ENCODE measurements around the gene RERE. TPM values are rescaled to one million over a fixed set of nuclear protein-coding genes. Genes with fewer than 3 reads are reported as not detected.

RERE gene
- polyA plus RNA-seq, 1 experiment = 14.3 TPM

DNA sequence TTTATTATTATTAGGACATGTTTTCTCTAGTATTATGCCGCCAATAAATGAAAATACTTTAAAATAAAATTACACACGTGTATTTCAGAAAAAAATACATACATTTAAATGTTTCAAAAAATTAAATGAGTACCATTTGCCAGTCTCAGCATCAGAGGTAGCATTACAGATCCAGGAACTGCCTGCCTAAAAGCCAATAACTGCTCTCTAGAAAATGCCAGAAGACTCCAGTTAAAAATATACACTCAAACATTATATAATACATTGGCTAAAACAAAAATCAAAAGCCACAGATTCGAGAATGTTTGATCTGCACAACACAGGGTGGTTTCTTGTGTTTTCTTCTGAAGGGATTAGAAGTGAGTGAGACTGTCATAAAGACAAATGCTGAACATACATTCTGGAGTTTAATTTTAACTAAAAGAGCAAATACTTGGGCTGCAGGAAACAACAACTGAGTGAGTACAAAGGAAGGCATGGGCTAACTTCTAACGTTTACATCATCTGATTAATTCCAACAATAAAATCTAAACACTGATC is 105.5 kb downstream of the RERE start:
- ChIA-PET CTCF (no interaction called here), POLR2A (interaction anchor here (0.6 to 1.4 kb wide), 5 partner anchors 9 to 1282 kb away, joined by 3 to 13 read pairs (median 4); no protein-coding TSS in a partner anchor)

DNA sequence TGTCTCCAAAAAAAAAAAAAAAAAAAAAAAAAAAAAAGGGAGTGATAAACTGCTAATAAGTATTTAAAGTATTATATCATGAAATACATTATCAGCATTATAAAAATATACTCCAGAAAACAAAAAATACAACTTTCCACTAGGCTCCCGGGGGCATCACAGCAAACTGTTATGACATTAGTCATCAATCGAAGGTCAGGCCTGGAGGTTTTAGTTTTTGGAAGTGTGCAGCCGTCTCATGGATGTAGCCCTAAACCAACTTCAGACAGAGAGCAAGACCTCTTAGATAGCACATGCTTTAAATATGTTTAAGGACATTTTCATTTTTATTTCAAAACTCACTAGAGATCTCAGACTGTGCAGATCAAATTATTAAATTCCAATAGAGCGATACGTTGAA is 106.3 kb downstream of the RERE start:
- H3K27ac ChIP-seq (ENCODE audit: low read depth, low read length) = no peak overlapping the region
- DNase-seq (ENCODE audit: low read depth, low spot score) = no peak
- no peak overlapping the region for H3K4me3 ChIP-seq (ENCODE audit: low read depth, low read length)
- H3K27me3 ChIP-seq (ENCODE audit: control insufficient read depth, insufficient read depth, low read length) = no peaks in the 10 kb centered on the region
- H3K9me3 ChIP-seq (ENCODE audit: control insufficient read depth, insufficient read depth, low read length) = no peaks in the 10 kb centered on the region
- ChIA-PET CTCF (no interaction called here), POLR2A (interaction anchor here (0.6 kb wide), 1 partner anchor 316 kb away, joined by 3 read pairs; no protein-coding TSS in a partner anchor)
- TF ChIP-seq, protein P1, sequence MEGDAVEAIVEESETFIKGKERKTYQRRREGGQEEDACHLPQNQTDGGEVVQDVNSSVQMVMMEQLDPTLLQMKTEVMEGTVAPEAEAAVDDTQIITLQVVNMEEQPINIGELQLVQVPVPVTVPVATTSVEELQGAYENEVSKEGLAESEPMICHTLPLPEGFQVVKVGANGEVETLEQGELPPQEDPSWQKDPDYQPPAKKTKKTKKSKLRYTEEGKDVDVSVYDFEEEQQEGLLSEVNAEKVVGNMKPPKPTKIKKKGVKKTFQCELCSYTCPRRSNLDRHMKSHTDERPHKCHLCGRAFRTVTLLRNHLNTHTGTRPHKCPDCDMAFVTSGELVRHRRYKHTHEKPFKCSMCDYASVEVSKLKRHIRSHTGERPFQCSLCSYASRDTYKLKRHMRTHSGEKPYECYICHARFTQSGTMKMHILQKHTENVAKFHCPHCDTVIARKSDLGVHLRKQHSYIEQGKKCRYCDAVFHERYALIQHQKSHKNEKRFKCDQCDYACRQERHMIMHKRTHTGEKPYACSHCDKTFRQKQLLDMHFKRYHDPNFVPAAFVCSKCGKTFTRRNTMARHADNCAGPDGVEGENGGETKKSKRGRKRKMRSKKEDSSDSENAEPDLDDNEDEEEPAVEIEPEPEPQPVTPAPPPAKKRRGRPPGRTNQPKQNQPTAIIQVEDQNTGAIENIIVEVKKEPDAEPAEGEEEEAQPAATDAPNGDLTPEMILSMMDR (IDR thresholded peaks at IDR 0.05; ENCODE audit: low read depth, low read length) = no peak

More for the DNA sequence above, 105.5 kb downstream of the RERE start:
- Histone ChIP-seq H3K27me3 (ENCODE audit: control insufficient read depth, insufficient read depth, low read length) (no peaks in the 10 kb centered on the region), H3K9me3 (ENCODE audit: control insufficient read depth, insufficient read depth, low read length) (no peaks in the 10 kb centered on the region), H3K4me3 (ENCODE audit: low read depth, low read length) (no peak overlapping the region), H3K27ac (ENCODE audit: low read depth, low read length) (peak overlapping the region; percentile 84)
- TF ChIP-seq, protein P1 (IDR thresholded peaks at IDR 0.05; ENCODE audit: low read depth, low read length) = no peak
- no peak for DNase-seq (ENCODE audit: low read depth, low spot score)

DNA sequence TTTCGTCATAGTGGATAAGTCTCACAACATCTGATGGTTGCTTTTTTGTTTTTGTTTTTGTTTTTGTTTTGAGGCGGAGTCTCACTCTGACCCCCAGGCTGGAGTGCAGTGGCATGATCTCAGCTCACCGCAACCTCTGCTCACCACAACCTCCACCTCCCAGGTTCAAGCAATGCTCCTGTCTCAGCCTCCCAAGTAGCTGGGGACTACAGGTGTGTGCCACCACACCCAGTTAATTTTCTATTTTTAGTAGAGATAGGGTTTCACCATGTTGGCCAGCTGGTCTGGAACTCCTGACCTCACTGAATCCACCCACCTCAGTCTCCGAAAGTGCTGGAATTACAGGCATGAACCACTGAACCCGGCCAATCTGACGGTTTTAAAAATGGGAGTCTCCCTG is 109.2 kb downstream of the RERE start:
- no peak overlapping the region for H3K4me3 ChIP-seq (ENCODE audit: low read depth, low read length)
- H3K27me3 ChIP-seq (ENCODE audit: control insufficient read depth, insufficient read depth, low read length) = no peaks in the 10 kb centered on the region
- no peak for DNase-seq (ENCODE audit: low read depth, low spot score)
- ChIA-PET POLR2A (no interaction called here), CTCF (interaction anchor here (1.6 to 2.2 kb wide), 2 partner anchors 141 kb away, joined by 5 to 8 read pairs; no protein-coding TSS in a partner anchor)
- TF ChIP-seq, protein P1 (IDR thresholded peaks at IDR 0.05; ENCODE audit: low read depth, low read length) = no peak
- no peaks in the 10 kb centered on the region for H3K9me3 ChIP-seq (ENCODE audit: control insufficient read depth, insufficient read depth, low read length)
- H3K27ac ChIP-seq (ENCODE audit: low read depth, low read length) = no peak overlapping the region

DNA sequence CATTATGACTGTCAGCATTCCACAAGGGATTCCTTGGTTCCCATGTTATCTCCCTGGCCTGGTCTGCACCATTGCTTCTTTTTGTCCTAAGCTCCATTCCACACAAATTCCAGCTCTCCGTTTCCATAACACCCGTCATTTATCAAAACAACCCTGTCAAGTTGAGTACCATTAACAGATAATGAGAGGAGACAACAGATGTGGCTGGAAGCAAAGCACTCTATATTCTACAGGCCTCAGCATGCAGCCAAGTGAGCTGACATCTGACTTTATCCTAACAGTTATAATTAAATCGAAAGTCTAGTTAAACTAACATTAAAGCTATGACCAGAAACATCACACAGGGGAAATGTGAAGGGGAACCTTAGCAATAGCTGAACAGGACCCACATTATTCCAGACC is 110.4 kb downstream of the RERE start:
- DNase-seq (ENCODE audit: low read depth, low spot score) = no peak
- Histone ChIP-seq H3K27me3 (ENCODE audit: control insufficient read depth, insufficient read depth, low read length) (no peaks in the 10 kb centered on the region), H3K9me3 (ENCODE audit: control insufficient read depth, insufficient read depth, low read length) (no peaks in the 10 kb centered on the region), H3K27ac (ENCODE audit: low read depth, low read length) (no peak overlapping the region), H3K4me3 (ENCODE audit: low read depth, low read length) (no peak overlapping the region)
- TF ChIP-seq, protein P1 (IDR thresholded peaks at IDR 0.05; ENCODE audit: low read depth, low read length) = no peak
- CTCF ChIA-PET = interaction anchor here (0.6 to 2.2 kb wide), 5 partner anchors 20 to 356 kb away, joined by 3 to 8 read pairs (median 4); no protein-coding TSS in a partner anchor
- POLR2A ChIA-PET = no interaction called here

DNA sequence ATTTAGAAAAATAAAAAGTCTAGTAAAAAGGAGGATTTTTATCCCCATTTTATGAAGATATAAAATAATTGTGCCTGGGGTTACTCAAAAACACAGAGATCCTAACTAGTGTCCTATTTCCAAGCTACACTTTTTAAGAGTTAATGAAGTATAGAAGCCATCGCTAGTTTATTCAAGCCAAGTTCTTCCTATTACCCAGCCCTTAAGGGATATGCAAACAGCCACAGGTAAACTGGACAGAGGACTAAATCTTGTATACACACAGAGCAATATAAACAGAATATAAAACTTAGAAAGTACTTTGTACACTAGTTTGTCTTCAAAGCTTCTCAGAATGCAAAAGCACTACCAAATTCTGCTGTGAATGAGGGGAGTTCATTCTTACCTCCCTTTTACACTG is 111.1 kb downstream of the RERE start:
- ChIA-PET POLR2A (no interaction called here), CTCF (interaction anchor here (1.3 to 3.8 kb wide), 4 partner anchors 12 to 297 kb away, joined by 3 to 14 read pairs (median 6); no protein-coding TSS in a partner anchor)
- no peak overlapping the region for H3K4me3 ChIP-seq (ENCODE audit: low read depth, low read length)
- H3K9me3 ChIP-seq (ENCODE audit: control insufficient read depth, insufficient read depth, low read length) = no peaks in the 10 kb centered on the region
- no peaks in the 10 kb centered on the region for H3K27me3 ChIP-seq (ENCODE audit: control insufficient read depth, insufficient read depth, low read length)
- H3K27ac ChIP-seq (ENCODE audit: low read depth, low read length) = no peak overlapping the region
- DNase-seq (ENCODE audit: low read depth, low spot score) = no peak
- TF ChIP-seq, protein P1 (IDR thresholded peaks at IDR 0.05; ENCODE audit: low read depth, low read length) = no peak

Data from AG04450 (cell line).